OCI-LY7 (cell line): ENCODE data around the gene CCDC78. TPM values are rescaled to one million over a fixed set of nuclear protein-coding genes. Genes with fewer than 3 reads are reported as not detected.

ENCODE experiments used
- BruUV-seq: library from RNA; stranded (reverse); fragments of 400-500 nt; replicated peaks from 2 replicates; lab custom pipeline; 2021; lab: Mats Ljungman, UMichigan
- CTCF ChIA-PET: fragments of 300-600 bp; sonication (Branson Sonifier 250); formaldehyde crosslinking; loops from one replicate; lab custom pipeline; 2022; ENCODE audit warnings: antibody characterized with exemption; ENCODE audit not compliant: unreplicated experiment; lab: Charles Lee
- POLR2A ChIA-PET: fragments of 300-600 bp; sonication (Branson Sonifier 250); formaldehyde crosslinking; loops from one replicate; lab custom pipeline; 2022; ENCODE audit warnings: antibody characterized with exemption; lab: Charles Lee
- DNase-seq: peaks from one replicate; pipeline ENCODE4 v3.0.0-alpha.2; 2015; ENCODE audit warnings: low spot score
- H2AFZ ChIP-seq: fragments of 200-600 bp; sonication (generic), shearing (Covaris generic); 2 replicates; pipeline ENCODE4 v1.6.1; 2014; ENCODE audit warnings: mild to moderate bottlenecking, antibody characterized with exemption, low read length, moderate library complexity
- H3K27ac ChIP-seq: fragments of 200-600 bp; sonication (generic); 2 replicates; pipeline ENCODE4 v1.5.1; 2014; ENCODE audit warnings: mixed run types, low read depth, mild to moderate bottlenecking, moderate library complexity, low read length, inconsistent platforms; ENCODE audit not compliant: poor library complexity, severe bottlenecking
- H3K36me3 ChIP-seq: fragments of 200-600 bp; sonication (generic); 2 replicates; pipeline ENCODE4 v1.6.1; 2014; ENCODE audit warnings: mild to moderate bottlenecking, antibody characterized with exemption, low read length, moderate library complexity, mixed read lengths; ENCODE audit not compliant: insufficient read depth
- H3K4me1 ChIP-seq: fragments of 200-600 bp; sonication (generic); 2 replicates; pipeline ENCODE4 v1.5.1; 2014; ENCODE audit warnings: mild to moderate bottlenecking, low read length; ENCODE audit not compliant: insufficient read depth, poor library complexity, severe bottlenecking
- H3K4me2 ChIP-seq: fragments of 200-600 bp; sonication (generic); 2 replicates; pipeline ENCODE4 v1.6.1; 2014; ENCODE audit warnings: mild to moderate bottlenecking, low read length
- H3K4me3 ChIP-seq: fragments of 200-600 bp; sonication (generic); 2 replicates; pipeline ENCODE4 v1.5.1; 2014; ENCODE audit warnings: mild to moderate bottlenecking, low read depth, low read length; ENCODE audit not compliant: poor library complexity, severe bottlenecking
- H3K79me2 ChIP-seq: fragments of 200-600 bp; sonication (generic); 2 replicates; pipeline ENCODE4 v1.6.1; 2016; ENCODE audit warnings: low read depth, mild to moderate bottlenecking, low read length, moderate library complexity, mixed read lengths; ENCODE audit not compliant: insufficient read depth
- H3K9me2 ChIP-seq: fragments of 200-600 bp; sonication (generic); 2 replicates; pipeline ENCODE4 v1.6.1; 2016; ENCODE audit warnings: mild to moderate bottlenecking, low read length, mixed read lengths; ENCODE audit not compliant: insufficient read depth
- H3K9me3 ChIP-seq: fragments of 200-600 bp; sonication (generic); 2 replicates; pipeline ENCODE4 v1.6.1; 2014; ENCODE audit warnings: mild to moderate bottlenecking, mixed run types, low read length, mixed read lengths
- H4K20me1 ChIP-seq: fragments of 200-600 bp; sonication (generic); 2 replicates; pipeline ENCODE4 v1.6.1; 2014; ENCODE audit warnings: mild to moderate bottlenecking, antibody characterized with exemption, low read length, moderate library complexity, mixed read lengths; ENCODE audit not compliant: insufficient read depth
- EZH2phosphoT487 ChIP-seq: fragments of 200-600 bp; sonication (generic); IDR thresholded peaks from 2 replicates; pipeline ENCODE4 v1.6.1; 2018; ENCODE audit warnings: low read depth, borderline replicate concordance, mild to moderate bottlenecking, mixed run types, antibody characterized with exemption, low read length, moderate library complexity, mixed read lengths
- intact Hi-C: fragments of 100-400 bp; cut with micrococcal nuclease; formaldehyde crosslinking; loops from one replicate; pipeline ENCODE4 v1.10.0; 2022; ENCODE audit not compliant: unreplicated experiment
- total RNA-seq, 2 experiments: library from RNA; depleted of rRNA in 1 of 2; stranded (reverse); fragments of >200 nt in 1 of 2; shearing (Covaris generic) in 1 of 2; gene quantifications; 2 replicates each; pipeline ENCODE4 v1.2.3, GENCODE V29; 2014 to 2022
- TF ChIP-seq, protein P1 (sequence below): fragments of 200-600 bp; sonication (generic); conservative IDR thresholded peaks from 2 replicates; pipeline ENCODE4 v1.5.1; 2014; ENCODE audit warnings: mild to moderate bottlenecking, antibody characterized with exemption, low read length, moderate library complexity, mixed read lengths

The CCDC78 gene
- total RNA-seq, 2 experiments from 2014 or later: 25.8 to 57.9 TPM

GRCh38 chr16:774086-775001 is 48.1 kb upstream of the CCDC78 start:
- H3K36me3 ChIP-seq: no peaks in the 10 kb centered on the region
- no peaks in the 10 kb centered on the region for H4K20me1 ChIP-seq
- TF ChIP-seq EZH2phosphoT487: no peak
- TF ChIP-seq, protein P1, sequence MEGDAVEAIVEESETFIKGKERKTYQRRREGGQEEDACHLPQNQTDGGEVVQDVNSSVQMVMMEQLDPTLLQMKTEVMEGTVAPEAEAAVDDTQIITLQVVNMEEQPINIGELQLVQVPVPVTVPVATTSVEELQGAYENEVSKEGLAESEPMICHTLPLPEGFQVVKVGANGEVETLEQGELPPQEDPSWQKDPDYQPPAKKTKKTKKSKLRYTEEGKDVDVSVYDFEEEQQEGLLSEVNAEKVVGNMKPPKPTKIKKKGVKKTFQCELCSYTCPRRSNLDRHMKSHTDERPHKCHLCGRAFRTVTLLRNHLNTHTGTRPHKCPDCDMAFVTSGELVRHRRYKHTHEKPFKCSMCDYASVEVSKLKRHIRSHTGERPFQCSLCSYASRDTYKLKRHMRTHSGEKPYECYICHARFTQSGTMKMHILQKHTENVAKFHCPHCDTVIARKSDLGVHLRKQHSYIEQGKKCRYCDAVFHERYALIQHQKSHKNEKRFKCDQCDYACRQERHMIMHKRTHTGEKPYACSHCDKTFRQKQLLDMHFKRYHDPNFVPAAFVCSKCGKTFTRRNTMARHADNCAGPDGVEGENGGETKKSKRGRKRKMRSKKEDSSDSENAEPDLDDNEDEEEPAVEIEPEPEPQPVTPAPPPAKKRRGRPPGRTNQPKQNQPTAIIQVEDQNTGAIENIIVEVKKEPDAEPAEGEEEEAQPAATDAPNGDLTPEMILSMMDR: no peak
- CTCF ChIA-PET: no interaction called here
- H3K4me3 ChIP-seq: no peak overlapping the region
- POLR2A ChIA-PET: interaction anchor here (0.7 kb wide), 1 partner anchor 326 kb away, joined by 3 read pairs; no protein-coding TSS in a partner anchor
- H3K79me2 ChIP-seq: no peaks in the 10 kb centered on the region
- intact Hi-C loops: no loop called here
- H3K4me1 ChIP-seq: no peaks in the 10 kb centered on the region
- no peak overlapping the region for H2AFZ ChIP-seq
- H3K9me2 ChIP-seq: no peaks in the 10 kb centered on the region
- no peak overlapping the region for H3K4me2 ChIP-seq
- no TSS peak for BruUV-seq
- no peaks in the 10 kb centered on the region for H3K9me3 ChIP-seq
- DNase-seq: no peak
- H3K27ac ChIP-seq: no peak overlapping the region

DNA sequence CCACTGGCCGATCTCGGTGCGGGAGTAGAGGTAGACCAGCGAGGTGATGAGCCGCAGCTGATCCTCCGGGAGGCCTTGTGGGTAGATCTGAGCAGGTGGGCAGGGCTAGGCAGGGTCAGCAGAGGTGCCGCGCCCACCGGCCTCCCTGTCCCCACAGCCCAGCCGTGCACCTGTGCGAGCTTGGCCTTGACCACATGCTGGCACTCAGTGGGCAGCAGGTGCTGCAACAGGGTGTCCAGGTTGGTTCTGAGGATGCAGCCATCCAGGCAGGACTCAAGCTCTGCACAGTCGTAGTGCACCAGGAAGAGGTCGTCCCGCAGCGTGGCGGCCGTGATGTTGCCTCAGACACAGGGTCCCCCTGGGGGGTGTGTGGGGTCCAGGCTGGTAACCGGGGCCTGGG is 46.7 kb upstream of the CCDC78 start:
- Histone ChIP-seq H3K4me2 (no peak overlapping the region), H4K20me1 (no peaks in the 10 kb centered on the region), H3K4me3 (no peak overlapping the region), H3K4me1 (no peaks in the 10 kb centered on the region), H3K27ac (no peak overlapping the region), H3K9me2 (no peaks in the 10 kb centered on the region), H3K79me2 (no peaks in the 10 kb centered on the region), H3K36me3 (no peaks in the 10 kb centered on the region), H2AFZ (no peak overlapping the region), H3K9me3 (no peaks in the 10 kb centered on the region)
- POLR2A ChIA-PET: interaction anchor here (0.6 to 0.7 kb wide), 2 partner anchors 10 to 58 kb away, joined by 4 to 6 read pairs; partner anchors contain the start of gene METRN
- intact Hi-C loops: no loop called here
- no peak for TF ChIP-seq EZH2phosphoT487
- TF ChIP-seq, protein P1: no peak
- DNase-seq: no peak
- BruUV-seq: no TSS peak
- CTCF ChIA-PET: no interaction called here

- Histone ChIP-seq H3K27ac (no peak overlapping the region), H3K9me3 (no peaks in the 10 kb centered on the region), H3K9me2 (no peaks in the 10 kb centered on the region), H3K4me3 (no peak overlapping the region), H2AFZ (no peak overlapping the region), H3K4me1 (no peaks in the 10 kb centered on the region), H4K20me1 (no peaks in the 10 kb centered on the region), H3K79me2 (no peaks in the 10 kb centered on the region), H3K36me3 (no peaks in the 10 kb centered on the region), H3K4me2 (no peak overlapping the region)
- ChIA-PET POLR2A (no interaction called here), CTCF (no interaction called here)
- DNase-seq: no peak
- intact Hi-C loops: no loop called here
- TF ChIP-seq, protein P1: no peak
- TF ChIP-seq EZH2phosphoT487: no peak
- no TSS peak for BruUV-seq
Measured at GRCh38 chr16:770411-770810, 44.2 kb upstream of the CCDC78 start.
